ENCODE data around the gene OGDHL. TPM values are rescaled to one million over a fixed set of nuclear protein-coding genes. Genes with fewer than 3 reads are reported as not detected.
A peak's percentile ranks its signal among the peaks of the same experiment; 100 is the strongest.

OGDHL gene
- total RNA-seq, 1 experiment from 2014 or later: 22.6 TPM

GRCh38 chr10:49688920-49689319, 73.2 kb downstream of the OGDHL start:
- Histone ChIP-seq H2BK120ac (ENCODE audit: low read depth, low read length, poor library complexity, severe bottlenecking) (no peak overlapping the region), H3K9me3 (ENCODE audit: control insufficient read depth, low read depth, low read length) (peaks cover 13% of the 10 kb centered on the region), H3T11ph (ENCODE audit: low read length) (no peak overlapping the region), H3K14ac (ENCODE audit: insufficient read depth, low read length) (no peak overlapping the region), H2BK12ac (ENCODE audit: insufficient read length, low read depth, low read length) (no peak overlapping the region), H3K9ac (ENCODE audit: extremely low read depth, insufficient read length, low read length) (no peak overlapping the region), H3K23ac (ENCODE audit: insufficient read length, low read depth, low read length) (no peak overlapping the region), H3K4me2 (ENCODE audit: insufficient read depth, insufficient read length, low read length) (peak overlapping the region; percentile 70), H3K4ac (ENCODE audit: low read depth, low read length) (no peak overlapping the region), H3K18ac (ENCODE audit: insufficient read length, low read depth, low read length) (no peak overlapping the region), H2BK20ac (ENCODE audit: low read depth, low read length, poor library complexity, severe bottlenecking) (no peak overlapping the region), H4K5ac (ENCODE audit: insufficient read length, low read depth, low read length) (no peak overlapping the region), H3K79me1 (ENCODE audit: insufficient read depth, low read depth, low read length, poor library complexity, severe bottlenecking) (no peaks in the 10 kb centered on the region), H2BK5ac (ENCODE audit: insufficient read length, low read length) (no peak overlapping the region), H2BK15ac (ENCODE audit: low read depth, low read length) (no peak overlapping the region), H3K27me3 (ENCODE audit: insufficient read depth, low read length) (peaks cover 56% of the 10 kb centered on the region), H4K91ac (ENCODE audit: insufficient read length, low read depth, low read length) (no peak overlapping the region), H2AFZ (ENCODE audit: low read length) (no peak overlapping the region), H3K27ac (ENCODE audit: insufficient read length, low read depth, low read length) (no peak overlapping the region), H3K23me2 (ENCODE audit: insufficient read length, low read depth, low read length, poor library complexity, severe bottlenecking) (peaks cover 6% of the 10 kb centered on the region), H3K4me1 (ENCODE audit: insufficient read depth, low read length) (peaks cover 4% of the 10 kb centered on the region; the same call in 1 of the 2 replicates), H3K79me2 (ENCODE audit: insufficient read depth, low read length) (no peaks in the 10 kb centered on the region), H4K8ac (replicated peaks; ENCODE audit: insufficient read length, low read depth, low read length) (no peak overlapping the region), H2AK5ac (ENCODE audit: insufficient read length, low read length) (no peak overlapping the region), H3K56ac (ENCODE audit: insufficient read length, low read depth, low read length) (no peak overlapping the region), H4K20me1 (ENCODE audit: control insufficient read depth, insufficient read depth, insufficient read length) (no peaks in the 10 kb centered on the region)
- H3K4me3 Mint-ChIP-seq: peak overlapping the region; percentile 17 to 65; a peak in 4 of 5 replicates
- TF ChIP-seq CTCF (conservative IDR thresholded peaks at IDR 0.05): no peak
- no CpG with 5 or more reads among the region's 7 CpGs for WGBS (ENCODE audit: extremely low coverage, insufficient read length, low lambda C conversion rate)
- peaks cover 0 to 19% (median 16%) of the 10 kb centered on the region in 3 experiments; a peak in 5 of 7 replicates for H3K36me3 Mint-ChIP-seq (ENCODE audit: insufficient read depth in 1 of 3, low read depth in 3 of 3)
- DNase-seq: no peak
- H3K4me1 Mint-ChIP-seq: peaks cover 50 to 53% of the 10 kb centered on the region in 2 experiments
- peaks cover 100% of the 10 kb centered on the region for H3K27me3 Mint-ChIP-seq (ENCODE audit: low read depth)
- H3K27ac Mint-ChIP-seq: peak overlapping the region in 1 of 3 experiments; percentile 9; a peak in 1 of 7 replicates
- peaks cover 21 to 39% of the 10 kb centered on the region in 2 experiments for H3K9me3 Mint-ChIP-seq

Data from H9 (cell line).